Activated CD4-positive, alpha-beta T cell treated with anti-CD3 and anti-CD28 coated beads, Interleukin-2, amount 50 U/mL, for 16 hours (primary cell): Measurements from ENCODE around the gene PACS2.
"Not testable (repeated sequence)": the region's sequence is repeated elsewhere in the genome, so short reads cannot be mapped to it uniquely, and the experiment has no call there.

Source experiments
- DNase-seq: peaks from one replicate; pipeline ENCODE4 v3.0.0-alpha.2; 2020

PACS2 gene

GRCh38 chr14:105316577-105316941 lies 2.0 kb downstream of the PACS2 start:
- DNase-seq, result no peak

DNA sequence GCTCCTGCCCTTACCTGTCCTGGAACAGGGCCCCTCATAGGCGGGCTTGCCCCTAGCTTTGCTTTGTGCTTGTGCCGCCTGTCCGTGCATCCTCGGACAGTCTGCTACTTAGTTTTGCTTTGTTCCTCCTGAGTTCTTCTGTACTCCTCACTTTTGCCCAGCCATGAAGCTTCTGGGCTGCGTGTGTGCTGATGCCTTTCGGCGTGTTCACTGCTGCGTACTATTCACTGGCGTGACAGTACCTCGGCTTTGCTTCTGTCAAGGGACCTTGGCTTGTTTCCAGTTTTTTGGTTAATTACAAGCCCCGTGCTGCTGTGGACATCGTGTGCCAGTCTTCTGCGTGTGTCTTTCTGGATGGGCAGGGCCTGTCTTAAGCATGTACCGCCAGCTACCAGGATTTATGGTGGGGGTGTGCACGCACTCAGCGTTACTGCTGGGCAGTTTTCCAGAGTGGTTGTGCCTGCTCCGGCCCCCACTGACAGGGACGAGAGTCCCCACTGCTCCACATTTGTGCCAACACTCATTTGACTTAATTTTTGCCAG lies 2.5 kb downstream of the PACS2 start:
- no peak for DNase-seq

DNA sequence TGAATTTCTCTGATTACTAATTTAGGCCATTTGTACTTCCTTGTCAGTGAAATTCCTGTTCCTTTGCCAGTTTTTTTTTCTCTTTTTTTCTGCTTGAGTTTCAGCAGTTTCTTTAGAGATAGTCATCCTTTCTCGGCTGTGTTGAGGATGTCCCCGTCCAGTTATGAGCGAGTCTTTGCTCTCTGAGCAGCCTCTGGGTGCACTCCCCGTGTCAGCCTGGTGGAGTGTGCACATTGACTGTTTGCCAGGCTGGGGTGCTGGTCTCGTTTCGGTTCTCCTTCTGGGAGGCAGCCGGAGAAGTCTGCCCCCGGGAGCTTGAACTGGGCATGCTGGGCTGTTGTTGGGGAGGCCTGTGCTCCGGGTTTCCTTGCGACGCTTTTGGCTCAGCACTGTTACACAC lies 3.0 kb downstream of the PACS2 start:
- DNase-seq, result no peak

DNA sequence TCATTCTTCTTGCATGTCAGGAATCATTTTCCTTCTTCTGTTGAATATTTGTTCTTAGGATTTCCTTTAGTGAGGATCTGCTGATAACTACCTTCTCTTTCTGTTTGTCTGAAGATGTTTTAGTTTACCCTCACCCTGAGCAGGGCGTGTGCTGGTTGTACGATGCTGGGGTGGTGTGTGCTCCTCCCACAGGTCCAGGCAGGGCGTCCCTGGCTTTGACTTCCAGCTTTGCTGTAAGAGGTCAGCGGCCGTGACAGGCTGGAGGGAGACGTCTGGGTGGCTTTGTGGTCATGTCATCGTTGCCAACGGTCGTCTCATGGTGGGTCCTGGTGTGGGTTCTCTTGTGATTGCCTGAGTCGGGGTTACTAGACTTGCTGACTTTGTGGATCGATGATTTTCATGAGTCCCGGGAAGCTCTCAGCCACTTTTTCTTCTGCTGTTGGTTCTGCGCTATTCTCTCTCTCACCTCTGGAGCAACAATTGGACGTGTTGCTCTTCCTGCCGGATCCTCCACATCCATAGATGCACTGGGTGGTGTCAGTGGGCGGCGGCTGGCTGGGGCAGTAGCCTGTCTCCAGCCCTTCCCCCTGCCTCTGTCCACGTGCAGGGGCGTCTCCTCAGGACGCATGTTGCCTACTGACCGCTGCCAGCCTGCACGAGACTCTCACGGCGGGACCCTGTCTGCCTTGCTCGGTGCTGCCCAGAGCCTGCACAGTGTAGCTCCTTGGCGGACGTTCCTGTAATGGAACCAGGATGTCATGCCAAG lies 8.4 kb downstream of the PACS2 start:
- DNase-seq, result no peak

DNA sequence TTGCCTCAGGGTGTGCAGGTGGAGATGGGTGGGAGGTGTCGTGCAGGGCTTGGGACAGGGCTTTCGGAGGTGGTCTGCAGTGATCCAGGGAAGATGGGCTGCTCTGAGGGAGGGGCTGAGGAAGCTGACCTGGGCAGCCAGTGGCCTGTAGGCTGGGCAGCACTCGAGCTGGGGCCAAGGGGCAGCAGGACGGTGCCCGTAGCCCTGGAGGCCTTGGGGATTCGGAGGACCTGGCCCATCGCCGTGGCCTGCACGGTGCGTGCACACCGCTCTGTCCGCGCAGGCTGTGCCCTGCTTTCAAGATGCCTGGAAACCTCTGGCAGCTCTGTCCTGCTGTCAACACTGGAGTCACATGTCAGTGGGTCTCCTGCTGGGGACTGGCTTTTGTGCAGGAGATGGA lies 9.1 kb downstream of the PACS2 start:
- no peak for DNase-seq

DNA sequence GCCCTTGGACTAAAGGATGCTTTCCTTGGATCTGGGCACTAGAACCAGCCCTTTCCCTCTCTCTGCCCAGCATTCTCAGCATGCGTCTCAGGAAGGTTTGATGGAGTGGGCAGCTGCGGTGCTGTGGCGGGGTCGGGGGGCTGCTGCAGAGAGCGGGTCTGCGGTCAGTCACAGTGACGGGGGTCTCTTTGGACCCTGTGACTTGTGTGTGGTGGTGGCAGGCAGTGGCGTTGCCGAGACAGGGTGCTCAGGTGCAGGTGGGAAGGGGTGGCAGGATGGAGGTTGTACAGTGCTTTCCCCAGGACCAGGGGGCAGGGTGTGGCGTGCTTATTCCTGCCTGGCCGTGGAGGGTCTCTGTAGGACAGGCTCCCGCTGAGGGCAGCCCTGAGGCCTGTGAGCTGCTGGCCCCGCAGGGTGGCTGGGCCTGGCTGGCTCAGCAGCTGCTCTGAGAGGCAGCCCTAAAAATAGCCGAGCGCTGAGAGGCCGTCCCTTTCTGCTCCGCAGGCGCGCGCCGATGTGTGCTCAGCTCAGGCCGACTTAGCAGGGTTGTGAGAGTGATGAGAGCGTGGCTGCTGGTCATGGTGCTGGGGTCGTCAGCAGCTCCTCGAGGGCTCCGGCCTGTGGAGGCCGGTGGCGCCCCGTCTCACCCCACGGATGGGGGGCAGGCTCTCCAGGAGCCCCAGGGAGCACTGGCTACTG lies 9.7 kb downstream of the PACS2 start:
- DNase-seq, result no peak

GRCh38 chr14:105324871-105325270 lies 10.3 kb downstream of the PACS2 start:
- DNase-seq, result no peak

GRCh38 chr14:105325303-105325702 lies 10.8 kb downstream of the PACS2 start:
- no peak for DNase-seq

DNA sequence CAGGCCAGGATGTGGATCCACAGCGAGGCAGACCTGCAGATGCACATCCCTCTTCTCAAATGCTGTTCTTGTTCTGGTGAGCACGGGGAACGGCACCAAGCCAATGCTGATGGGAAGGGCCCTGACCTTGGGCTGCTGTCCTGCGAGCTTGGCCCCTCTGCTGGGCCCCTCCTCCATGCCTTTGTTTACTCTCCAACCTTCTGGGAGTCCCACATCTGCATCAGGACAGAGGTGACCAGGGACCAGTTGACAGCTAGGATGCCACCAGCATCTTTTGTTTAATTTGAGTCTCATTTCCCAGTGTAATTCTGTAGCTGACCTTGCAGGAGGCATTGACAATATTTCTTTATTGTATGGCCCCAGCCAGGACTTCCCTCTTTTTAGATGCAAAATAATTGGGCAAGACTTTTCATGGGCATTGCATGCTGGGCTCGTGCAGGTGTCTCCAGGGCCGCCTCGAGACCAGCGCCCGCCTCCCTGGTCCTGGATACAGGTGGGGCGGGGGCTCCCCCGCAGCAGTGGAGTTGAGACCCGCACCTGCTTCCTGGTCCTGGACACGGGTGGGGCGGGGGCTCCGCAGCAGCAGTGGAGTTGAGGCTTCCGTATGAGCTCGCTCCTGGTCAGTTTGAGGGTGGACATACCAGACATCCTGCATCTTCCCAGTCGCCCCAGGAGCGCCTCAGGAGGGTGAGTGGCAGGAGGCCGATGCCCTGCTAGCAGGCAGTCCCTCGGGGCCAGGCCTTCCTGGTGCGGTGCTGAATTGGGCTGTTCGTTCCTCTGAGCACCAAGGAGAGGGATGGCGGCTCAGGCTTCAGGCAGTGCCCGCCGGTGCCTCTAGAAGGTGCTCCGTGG lies 11.4 kb downstream of the PACS2 start:
- no peak for DNase-seq

DNA sequence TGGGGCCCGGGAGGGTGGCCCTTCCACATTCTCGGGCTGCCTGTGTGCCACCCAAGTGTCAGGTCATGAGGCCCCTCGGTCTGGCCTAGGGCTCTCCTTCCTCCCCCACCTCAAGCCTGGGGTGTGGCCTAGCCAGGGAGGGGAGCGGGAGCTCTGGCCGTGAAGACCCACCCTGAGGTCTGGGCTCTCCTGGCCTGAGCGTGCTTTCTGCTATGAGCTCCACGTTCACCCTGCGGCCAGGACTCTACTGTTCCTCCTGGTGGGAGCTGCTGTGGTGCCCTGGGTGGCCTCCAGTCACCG lies 12.0 kb downstream of the PACS2 start:
- no peak for DNase-seq

- DNase-seq, result no peak
Observed at GRCh38 chr14:105326891-105327694, 12.5 kb downstream of the PACS2 start.

GRCh38 chr14:105327695-105328045 lies 13.1 kb downstream of the PACS2 start:
- not testable (repeated sequence) for DNase-seq

GRCh38 chr14:105328070-105328677 lies 13.6 kb downstream of the PACS2 start:
- DNase-seq, result no peak

GRCh38 chr14:105328678-105329390 lies 14.3 kb downstream of the PACS2 start:
- no peak for DNase-seq

- no peak for DNase-seq
Observed at GRCh38 chr14:105329411-105330150, 15.0 kb downstream of the PACS2 start.

DNA sequence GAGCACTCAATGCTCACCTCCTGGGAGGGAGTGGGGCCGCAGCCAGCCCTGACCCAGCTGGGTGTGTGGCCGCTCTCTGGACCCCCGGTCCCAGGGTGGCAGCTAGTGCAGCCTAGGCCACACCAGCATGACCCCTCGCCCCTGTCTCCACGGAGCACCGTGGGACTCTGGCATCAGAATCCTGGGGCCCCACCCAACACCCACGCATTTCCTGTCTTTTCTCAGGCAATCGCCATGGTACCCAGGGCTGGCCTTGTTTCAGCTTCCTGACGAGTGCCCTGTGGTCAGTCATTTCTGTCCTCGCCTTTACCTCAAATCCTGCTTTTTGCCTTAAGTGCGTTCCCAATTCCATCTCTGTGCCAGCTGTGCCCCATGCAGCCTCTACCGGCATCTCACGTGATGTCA lies 15.9 kb downstream of the PACS2 start:
- DNase-seq, result peak; percentile 15

GRCh38 chr14:105331575-105332349 lies 17.2 kb downstream of the PACS2 start:
- DNase-seq, result no peak

DNA sequence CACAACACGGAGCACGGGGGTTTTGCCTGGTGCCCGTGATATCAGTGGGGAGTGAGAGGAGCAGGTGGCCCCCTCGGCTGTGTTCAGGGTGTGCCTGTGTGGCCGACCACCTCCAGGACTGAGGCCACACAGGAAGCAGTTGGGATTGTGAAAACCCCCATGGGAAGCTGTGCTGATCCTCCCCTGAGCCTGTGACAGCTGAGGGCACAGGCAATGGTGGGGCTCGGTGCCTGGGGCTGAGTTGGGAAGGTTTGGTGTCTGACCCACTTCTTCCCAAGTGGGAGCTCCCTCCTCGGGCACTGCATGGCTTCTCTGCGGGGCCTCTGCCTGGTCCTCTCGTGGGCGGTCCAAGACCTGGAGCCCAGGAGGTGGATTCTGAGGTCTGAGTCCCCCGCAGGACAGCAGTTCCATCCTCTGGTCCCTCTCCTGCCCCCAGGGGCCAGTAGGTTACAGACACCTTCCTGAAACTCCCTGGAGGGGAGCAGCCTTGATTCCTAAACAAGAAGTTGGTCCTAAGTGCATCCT lies 17.9 kb downstream of the PACS2 start:
- DNase-seq, result no peak

DNA sequence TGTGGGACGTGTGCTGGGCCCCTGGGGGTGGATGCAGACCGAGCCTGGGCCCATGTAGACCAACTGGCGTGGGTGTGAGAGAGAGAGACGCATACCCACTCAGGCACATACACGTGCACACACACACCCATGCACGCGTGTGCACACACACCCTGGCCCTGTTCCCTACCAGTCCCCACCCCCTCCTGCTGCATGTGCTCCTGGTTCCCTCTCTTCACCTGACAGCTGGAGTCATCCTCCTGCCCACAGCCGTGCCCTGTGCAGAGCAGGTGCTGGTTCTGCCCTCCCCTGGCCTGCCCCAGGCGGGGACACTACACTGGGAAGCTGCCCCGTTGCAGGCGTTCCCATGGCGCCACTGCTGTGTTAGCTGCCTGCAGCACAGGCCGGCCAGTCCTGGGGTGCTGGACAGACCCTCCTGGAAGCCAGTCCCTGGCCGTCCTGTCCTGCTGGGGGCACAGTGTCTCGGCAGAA lies 18.5 kb downstream of the PACS2 start:
- DNase-seq, result no peak
